ENCODE results near the gene E2F6.

GRCh38 chr2:11434443-11434842 lies 31.5 kb downstream of the E2F6 start:
- TF ChIP-seq CTCF (conservative IDR thresholded peaks at IDR 0.05; ENCODE audit: low read depth, low read length) (no peak), POLR2A (IDR thresholded peaks at IDR 0.05; ENCODE audit: low read depth, low read length) (no peak), RAD21 (IDR thresholded peaks at IDR 0.05; ENCODE audit: low read length) (no peak), CEBPB (IDR thresholded peaks at IDR 0.05; ENCODE audit: low read depth, low read length) (peak; percentile 73)
